HepG2 (cell line): Measurements from ENCODE around the gene PGAP3.

ENCODE experiments used
- CBFB ChIP-seq: sonication (generic); formaldehyde crosslinking; IDR thresholded peaks from 2 replicates; pipeline ENCODE4 v1.4.0; 2020; ENCODE audit warnings: missing genetic modification reagents
- CSRNP1 ChIP-seq: sonication (generic); formaldehyde crosslinking; IDR thresholded peaks from 2 replicates; pipeline ENCODE4 v1.8.1; 2023; ENCODE audit warnings: mild to moderate bottlenecking, missing genetic modification reagents
- CTCF ChIP-seq: sonication (generic); formaldehyde crosslinking; IDR thresholded peaks from 2 replicates; pipeline ENCODE4 v1.5.0; 2020; ENCODE audit warnings: mild to moderate bottlenecking, missing genetic modification reagents, moderate library complexity
- KDM5A ChIP-seq: fragments of 200-600 bp; sonication (generic); IDR thresholded peaks from 2 replicates; pipeline ENCODE4 v1.7.0; 2018; ENCODE audit warnings: antibody characterized with exemption, mild to moderate bottlenecking, low read length, borderline replicate concordance
- KDM6A ChIP-seq: IDR thresholded peaks from 2 replicates; pipeline ENCODE4 v1.6.1; 2016; ENCODE audit warnings: low read depth
- NCOA1 ChIP-seq: sonication (generic); formaldehyde crosslinking; IDR thresholded peaks from 2 replicates; pipeline ENCODE4 v1.9.0; 2021; ENCODE audit warnings: missing genetic modification reagents
- POLR2AphosphoS5 ChIP-seq: IDR thresholded peaks from 2 replicates; pipeline ENCODE4 v1.6.1; 2012; ENCODE audit warnings: low read depth, low read length
- SIN3A ChIP-seq: IDR thresholded peaks from 2 replicates; pipeline ENCODE4 v1.6.1; 2011; ENCODE audit warnings: low read depth, mild to moderate bottlenecking, control low read depth, low read length, borderline replicate concordance
- ZBTB26 ChIP-seq: IDR thresholded peaks from 2 replicates; pipeline ENCODE4 v1.6.1; 2016; ENCODE audit warnings: missing compliant biosample characterization, missing genetic modification reagents, borderline replicate concordance
- ZBTB8A ChIP-seq: sonication (generic); formaldehyde crosslinking; IDR thresholded peaks from 2 replicates; pipeline ENCODE4 v1.4.0; 2020; ENCODE audit warnings: mild to moderate bottlenecking, low read depth, missing genetic modification reagents, borderline replicate concordance

- no peak for TF ChIP-seq POLR2AphosphoS5
- TF ChIP-seq ZBTB8A: no peak
- TF ChIP-seq NCOA1 (CRISPR knock-in tag): no peak
- TF ChIP-seq ZBTB26 (CRISPR knock-in tag): no peak
- no peak for TF ChIP-seq KDM5A
- TF ChIP-seq CSRNP1: no peak
- TF ChIP-seq SIN3A: no peak
- no peak for TF ChIP-seq CBFB (CRISPR knock-in tag)
- no peak for TF ChIP-seq KDM6A (CRISPR knock-in tag)
- no peak for TF ChIP-seq CTCF (CRISPR knock-in tag)
These were observed 39.7 kb upstream of the PGAP3 start for GRCh38 chr17:39727556-39727955.
